HCT116 (cell line): ENCODE data around the gene RGL2. TPM values are rescaled to one million over a fixed set of nuclear protein-coding genes. Genes with fewer than 3 reads are reported as not detected.

Source experiments
- ATAC-seq: fragments of 200-7000 bp; cut with Tn5 transposase; 2 replicates; pipeline ENCODE4 v1.9.1; 2020; ENCODE audit warnings: mild to moderate bottlenecking, moderate library complexity
- BruUV-seq: library from RNA; stranded (reverse); fragments of 400-500 nt; replicated peaks from 2 replicates; lab custom pipeline; 2021; lab: Mats Ljungman, UMichigan
- CTCF ChIA-PET: fragments of 300-600 bp; sonication (Branson Sonifier 250); formaldehyde crosslinking; loops from one replicate; lab custom pipeline; 2021; ENCODE audit warnings: antibody characterized with exemption; lab: Charles Lee
- POLR2A ChIA-PET: fragments of 300-600, 350-600 bp; sonication (Branson Sonifier 250); formaldehyde crosslinking; loops from one replicate; lab custom pipeline; 2021; ENCODE audit warnings: antibody characterized with exemption; lab: Charles Lee
- RAD21 ChIA-PET, 2 experiments: fragments of 300-600 bp; sonication (Branson Sonifier 250); formaldehyde crosslinking; loops; one replicate each; lab custom pipeline; 2023; ENCODE audit warnings: low total read pairs in 2 of 2; ENCODE audit not compliant: uncharacterized antibody in 2 of 2, unreplicated experiment in 2 of 2, low non-redundant PET in 1 of 2; lab: Charles Lee
- DNase-seq: peaks from one replicate; pipeline ENCODE4 v3.0.0-alpha.2; 2010; ENCODE audit warnings: low read depth, low spot score
- H2AFZ ChIP-seq: fragments of 200-600 bp; shearing (Covaris generic), sonication (generic); 2 replicates; pipeline ENCODE4 v1.6.1; 2017; ENCODE audit warnings: low read depth, mixed run types, mixed read lengths, antibody characterized with exemption, low read length; ENCODE audit not compliant: poor library complexity, severe bottlenecking
- H3K27ac ChIP-seq: 2 replicates; pipeline ENCODE4 v1.5.1; 2012; ENCODE audit warnings: low read depth, low read length
- H3K27me3 ChIP-seq: fragments of 200-600 bp; sonication (generic); 2 replicates; pipeline ENCODE4 v1.6.1; 2016; ENCODE audit warnings: mixed run types, low read length, mixed read lengths; ENCODE audit not compliant: insufficient read depth
- H3K36me3 ChIP-seq, 2 experiments: fragments of 200-500 bp in 1 of 2; fragments of 200-600 bp in 1 of 2; sonication (Bioruptor generic) in 1 of 2; sonication (generic) in 1 of 2; 2 replicates each; pipeline versions ENCODE4 v1.5.1 to v1.6.1; 2014 to 2016; ENCODE audit warnings: low read length in 2 of 2, inconsistent platforms in 1 of 2, mixed read lengths in 1 of 2, mixed run types in 1 of 2; ENCODE audit not compliant: insufficient read depth in 2 of 2, control insufficient read depth in 1 of 2
- H3K4me1 ChIP-seq, 2 experiments: fragments of 200-600 bp in 1 of 2; sonication (generic) in 1 of 2; 2 replicates each; pipeline versions ENCODE4 v1.5.1 to v1.6.1; 2012 to 2017; ENCODE audit warnings: low read length in 2 of 2, inconsistent platforms in 1 of 2, mild to moderate bottlenecking in 1 of 2, mixed read lengths in 1 of 2, mixed run types in 1 of 2, moderate library complexity in 1 of 2; ENCODE audit not compliant: insufficient read depth in 2 of 2, control insufficient read depth in 1 of 2
- H3K4me2 ChIP-seq: fragments of 200-600 bp; sonication (generic); 2 replicates; pipeline ENCODE4 v1.6.1; 2017; ENCODE audit warnings: mixed run types, low read length, mixed read lengths
- H3K4me3 ChIP-seq, 2 experiments: fragments of 200-600 bp in 1 of 2; sonication (generic) in 1 of 2; replicated peaks in 1 of 2; 2 replicates each; pipeline ENCODE4 v1.5.1; 2011 to 2016; ENCODE audit warnings: low read length in 2 of 2, control low read depth in 1 of 2, low read depth in 1 of 2, mild to moderate bottlenecking in 1 of 2, mixed read lengths in 1 of 2, mixed run types in 1 of 2
- H3K79me2 ChIP-seq: fragments of 200-600 bp; sonication (generic); 2 replicates; pipeline ENCODE4 v1.6.1; 2017; ENCODE audit warnings: mild to moderate bottlenecking, mixed run types, low read length, moderate library complexity, mixed read lengths; ENCODE audit not compliant: insufficient read depth
- H3K9ac ChIP-seq: fragments of 200-600 bp; sonication (generic); 2 replicates; pipeline ENCODE4 v1.6.1; 2016; ENCODE audit warnings: low read length, mixed read lengths
- H3K9me2 ChIP-seq: fragments of 200-600 bp; sonication (generic), shearing (Covaris generic); 2 replicates; pipeline ENCODE4 v1.6.1; 2017; ENCODE audit warnings: mixed run types, mild to moderate bottlenecking, moderate library complexity; ENCODE audit not compliant: insufficient read depth
- H3K9me3 ChIP-seq, 2 experiments: fragments of 200-500 bp in 1 of 2; fragments of 200-600 bp in 1 of 2; sonication (Bioruptor generic) in 1 of 2; sonication (generic) in 1 of 2; 2 replicates each; pipeline ENCODE4 v1.6.1; 2014 to 2017; ENCODE audit warnings: low read length in 2 of 2, mixed read lengths in 2 of 2, inconsistent platforms in 1 of 2, low read depth in 1 of 2, mild to moderate bottlenecking in 1 of 2, mixed run types in 1 of 2, moderate library complexity in 1 of 2; ENCODE audit not compliant: control insufficient read depth in 1 of 2, insufficient read depth in 1 of 2
- H4K20me1 ChIP-seq: fragments of 200-600 bp; sonication (generic), shearing (Covaris generic); 2 replicates; pipeline ENCODE4 v1.6.1; 2017; ENCODE audit warnings: mixed run types, mild to moderate bottlenecking, moderate library complexity; ENCODE audit not compliant: insufficient read depth
- ATF3 ChIP-seq: IDR thresholded peaks from 2 replicates; pipeline ENCODE4 v1.6.1; 2012
- EGR1 ChIP-seq: IDR thresholded peaks from 2 replicates; pipeline ENCODE4 v1.6.1; 2012; ENCODE audit warnings: low read depth
- ELF1 ChIP-seq: IDR thresholded peaks from 2 replicates; pipeline ENCODE4 v1.6.1; 2012; ENCODE audit warnings: low read depth, borderline replicate concordance
- EZH2 ChIP-seq: fragments of 200-600 bp; sonication (generic); IDR thresholded peaks from 2 replicates; pipeline ENCODE4 v1.6.1; 2017; ENCODE audit warnings: antibody characterized with exemption, mixed run types
- EZH2phosphoT487 ChIP-seq: fragments of 200-600 bp; IDR thresholded peaks from 2 replicates; pipeline ENCODE4 v1.6.1; 2018; ENCODE audit warnings: antibody characterized with exemption, borderline replicate concordance
- JUND ChIP-seq: IDR thresholded peaks from 2 replicates; pipeline ENCODE4 v1.6.1; 2012
- MAX ChIP-seq: IDR thresholded peaks from 2 replicates; pipeline ENCODE4 v1.6.1; 2012
- POLR2A ChIP-seq: IDR thresholded peaks from 2 replicates; pipeline ENCODE4 v1.7.0; 2011; ENCODE audit warnings: borderline replicate concordance; ENCODE audit not compliant: insufficient read depth, insufficient read length; ENCODE audit errors: extremely low read depth
- POLR2AphosphoS5 ChIP-seq: IDR thresholded peaks from 2 replicates; pipeline ENCODE4 v1.6.1; 2011; ENCODE audit warnings: mild to moderate bottlenecking, low read depth, low read length, moderate library complexity
- RAD21 ChIP-seq: IDR thresholded peaks from 2 replicates; pipeline ENCODE4 v1.6.1; 2012; ENCODE audit warnings: low read depth, mild to moderate bottlenecking
- REST ChIP-seq: IDR thresholded peaks from 2 replicates; pipeline ENCODE4 v1.6.1; 2012; ENCODE audit warnings: low read depth
- SIN3A ChIP-seq: IDR thresholded peaks from 2 replicates; pipeline ENCODE4 v1.6.1; 2012; ENCODE audit warnings: low read depth
- TCF7L2 ChIP-seq: IDR thresholded peaks from 2 replicates; pipeline ENCODE4 v1.7.0; 2011; ENCODE audit warnings: borderline replicate concordance, inconsistent platforms; ENCODE audit not compliant: insufficient read depth, insufficient read length; ENCODE audit errors: extremely low read depth
- YY1 ChIP-seq: IDR thresholded peaks from 2 replicates; pipeline ENCODE4 v1.6.1; 2011; ENCODE audit warnings: low read length, low read depth, moderate library complexity, mild to moderate bottlenecking; ENCODE audit not compliant: insufficient replicate concordance; ENCODE audit errors: extremely low read depth
- ZFX ChIP-seq: fragments of 450-650 bp; IDR thresholded peaks from 2 replicates; pipeline ENCODE4 v1.6.1; 2017
- ZNF274 ChIP-seq: fragments of 200-500 bp; sonication (Bioruptor generic); IDR thresholded peaks from 2 replicates; pipeline ENCODE4 v1.6.1; 2014; ENCODE audit warnings: mild to moderate bottlenecking, low read depth, low read length, inconsistent platforms
- intact Hi-C: fragments of 100-400 bp; cut with micrococcal nuclease; formaldehyde crosslinking; loops from 2 replicates; pipeline ENCODE4 v1.10.0; 2022
- total RNA-seq: library from RNA; stranded (reverse); gene quantifications from one replicate; pipeline ENCODE4 v1.2.1, GENCODE V29; 2021; ENCODE audit not compliant: unreplicated experiment

The RGL2 gene
- total RNA-seq, 1 experiment from 2014 or later, result 53.4 TPM

GRCh38 chr6:33248932-33249731, 49.6 kb downstream of the RGL2 start (continued):
- TF ChIP-seq REST (no peak), EZH2phosphoT487 (no peak), EGR1 (peak; percentile 90), RAD21 (no peak), ATF3 (no peak)

- Histone ChIP-seq H3K9ac (peak overlapping the region; percentile 88), H3K79me2 (no peaks in the 10 kb centered on the region), H3K9me2 (no peaks in the 10 kb centered on the region), H3K27ac (peak overlapping the region; percentile 74), H4K20me1 (no peaks in the 10 kb centered on the region), H3K9me3 (no peaks in the 10 kb centered on the region), H3K4me1 (peaks cover 16 to 37% of the 10 kb centered on the region in 2 experiments), H2AFZ (no peak overlapping the region), H3K27me3 (no peaks in the 10 kb centered on the region), H3K36me3 (no peaks in the 10 kb centered on the region), H3K4me3 (peak overlapping the region; percentile 74 to 85), H3K4me2 (peak overlapping the region; percentile 99)
- ATAC-seq (peak; percentile 15), DNase-seq (no peak)
- POLR2A ChIA-PET, result interaction anchor here (0.6 to 4.0 kb wide), 10 partner anchors 10 to 277 kb away, joined by 3 to 24 read pairs (median 6); partner anchors contain the start of genes B3GALT4, RPS18 and VPS52
- TSS peak; percentile 85 for BruUV-seq
- RAD21 ChIA-PET, result interaction anchor here (0.7 to 1.4 kb wide), 4 partner anchors 40 to 88 kb away, joined by 3 to 6 read pairs (median 5); partner anchors contain the start of gene RING1 (in 1 of the 2)
- CTCF ChIA-PET, result interaction anchor here (0.9 to 4.3 kb wide), 20 partner anchors 9 to 315 kb away, joined by 3 to 49 read pairs (median 6); partner anchors contain the start of genes HSD17B8, RING1, RPS18 and VPS52
- intact Hi-C loops, result loop anchor here (1.0 to 2.0 kb wide), 4 partner anchors 44 to 234 kb away; partner anchors contain the start of gene HSD17B8
- TF ChIP-seq SIN3A (no peak), JUND (no peak), ZFX (no peak), POLR2A (no peak), MAX (no peak), ZNF274 (no peak), REST (no peak), ELF1 (no peak), POLR2AphosphoS5 (no peak), EZH2 (no peak), TCF7L2 (no peak), YY1 (no peak)
Observed at GRCh38 chr6:33248643-33248931, 50.2 kb downstream of the RGL2 start.
